Measurements from ENCODE around the gene WDR5. TPM values are rescaled to one million over a fixed set of nuclear protein-coding genes. Genes with fewer than 3 reads are reported as not detected.

WDR5 gene
- total and polyA plus RNA-seq, 2 experiments from 2014 or later: 21.0 to 27.3 TPM

GRCh38 chr9:134165357-134166315 lies 29.8 kb downstream of the WDR5 start:
- DNase-seq (ENCODE audit: low read depth in 1 of 2, low spot score in 1 of 2): peak in 1 of 2 donors; percentile 36
- H3K4me3 ChIP-seq: no peak overlapping the region

DNA sequence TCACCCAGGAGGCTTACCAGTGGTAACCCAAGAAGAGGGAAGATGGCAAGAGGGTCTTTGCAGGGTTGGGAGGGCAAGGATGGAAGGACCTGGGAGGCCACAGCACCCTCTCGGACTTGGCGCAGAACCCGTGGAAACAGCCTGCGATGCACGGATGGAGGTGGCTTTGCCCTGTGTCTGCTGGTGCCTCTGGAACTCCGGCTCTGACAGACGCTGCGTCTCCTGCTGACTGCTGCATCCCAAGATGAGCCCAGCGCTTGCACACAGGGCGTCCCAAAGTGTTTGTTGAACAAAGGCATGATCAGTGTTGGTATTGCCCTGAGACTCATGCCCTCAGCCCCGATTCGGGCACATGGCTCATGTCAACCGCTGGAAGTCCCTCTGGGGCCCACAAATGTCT lies 30.5 kb downstream of the WDR5 start:
- Histone ChIP-seq H3K9me3 (ENCODE audit: low read depth) (no peaks in the 10 kb centered on the region), H3K4me3 (no peak overlapping the region), H3K36me3 (no peaks in the 10 kb centered on the region), H3K27me3 (no peaks in the 10 kb centered on the region), H3K4me1 (ENCODE audit: low read depth) (peaks cover 5% of the 10 kb centered on the region), H3K27ac (no peak overlapping the region)
- no peak for DNase-seq (ENCODE audit: low read depth in 1 of 2, low spot score in 1 of 2)
- TF ChIP-seq, protein P1, sequence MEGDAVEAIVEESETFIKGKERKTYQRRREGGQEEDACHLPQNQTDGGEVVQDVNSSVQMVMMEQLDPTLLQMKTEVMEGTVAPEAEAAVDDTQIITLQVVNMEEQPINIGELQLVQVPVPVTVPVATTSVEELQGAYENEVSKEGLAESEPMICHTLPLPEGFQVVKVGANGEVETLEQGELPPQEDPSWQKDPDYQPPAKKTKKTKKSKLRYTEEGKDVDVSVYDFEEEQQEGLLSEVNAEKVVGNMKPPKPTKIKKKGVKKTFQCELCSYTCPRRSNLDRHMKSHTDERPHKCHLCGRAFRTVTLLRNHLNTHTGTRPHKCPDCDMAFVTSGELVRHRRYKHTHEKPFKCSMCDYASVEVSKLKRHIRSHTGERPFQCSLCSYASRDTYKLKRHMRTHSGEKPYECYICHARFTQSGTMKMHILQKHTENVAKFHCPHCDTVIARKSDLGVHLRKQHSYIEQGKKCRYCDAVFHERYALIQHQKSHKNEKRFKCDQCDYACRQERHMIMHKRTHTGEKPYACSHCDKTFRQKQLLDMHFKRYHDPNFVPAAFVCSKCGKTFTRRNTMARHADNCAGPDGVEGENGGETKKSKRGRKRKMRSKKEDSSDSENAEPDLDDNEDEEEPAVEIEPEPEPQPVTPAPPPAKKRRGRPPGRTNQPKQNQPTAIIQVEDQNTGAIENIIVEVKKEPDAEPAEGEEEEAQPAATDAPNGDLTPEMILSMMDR (IDR thresholded peaks at IDR 0.05; ENCODE audit: low read depth, low read length): no peak

More at GRCh38 chr9:134165357-134166315, 29.8 kb downstream of the WDR5 start:
- no peaks in the 10 kb centered on the region for H3K36me3 ChIP-seq
- TF ChIP-seq, protein P1 (IDR thresholded peaks at IDR 0.05; ENCODE audit: low read depth, low read length): no peak
- H3K4me1 ChIP-seq (ENCODE audit: low read depth): peaks cover 5% of the 10 kb centered on the region
- no peak overlapping the region for H3K27ac ChIP-seq
- H3K27me3 ChIP-seq: no peaks in the 10 kb centered on the region
- H3K9me3 ChIP-seq (ENCODE audit: low read depth): no peaks in the 10 kb centered on the region

- Histone ChIP-seq H3K4me1 (ENCODE audit: low read depth) (peaks cover 5% of the 10 kb centered on the region), H3K4me3 (no peak overlapping the region), H3K27ac (no peak overlapping the region), H3K9me3 (ENCODE audit: low read depth) (no peaks in the 10 kb centered on the region), H3K27me3 (no peaks in the 10 kb centered on the region), H3K36me3 (no peaks in the 10 kb centered on the region)
- TF ChIP-seq, protein P1 (IDR thresholded peaks at IDR 0.05; ENCODE audit: low read depth, low read length): no peak
- no peak for DNase-seq (ENCODE audit: low read depth in 1 of 2, low spot score in 1 of 2)
Measured at GRCh38 chr9:134167530-134167931, 31.6 kb downstream of the WDR5 start.

GRCh38 chr9:134168757-134169550 lies 33.1 kb downstream of the WDR5 start:
- H3K27ac ChIP-seq: no peak overlapping the region
- TF ChIP-seq, protein P1 (IDR thresholded peaks at IDR 0.05; ENCODE audit: low read depth, low read length): no peak
- no peaks in the 10 kb centered on the region for H3K36me3 ChIP-seq
- no peaks in the 10 kb centered on the region for H3K27me3 ChIP-seq
- no peak for DNase-seq (ENCODE audit: low read depth in 1 of 2, low spot score in 1 of 2)
- no peaks in the 10 kb centered on the region for H3K9me3 ChIP-seq (ENCODE audit: low read depth)
- H3K4me1 ChIP-seq (ENCODE audit: low read depth): peaks cover 5% of the 10 kb centered on the region
- H3K4me3 ChIP-seq: no peak overlapping the region

- Histone ChIP-seq H3K27me3 (no peaks in the 10 kb centered on the region), H3K4me1 (ENCODE audit: low read depth) (peaks cover 5% of the 10 kb centered on the region), H3K27ac (no peak overlapping the region)
Measured at GRCh38 chr9:134169724-134170401, 34.0 kb downstream of the WDR5 start.

More at GRCh38 chr9:134169724-134170401, 34.0 kb downstream of the WDR5 start:
- Histone ChIP-seq H3K9me3 (ENCODE audit: low read depth) (no peaks in the 10 kb centered on the region), H3K4me3 (no peak overlapping the region), H3K36me3 (no peaks in the 10 kb centered on the region)
- no peak for DNase-seq (ENCODE audit: low read depth in 1 of 2, low spot score in 1 of 2)
- TF ChIP-seq, protein P1 (IDR thresholded peaks at IDR 0.05; ENCODE audit: low read depth, low read length): no peak

Measured in cardiac muscle cell (in vitro differentiated cells and primary cell).